Activated CD4-positive, alpha-beta T cell treated with anti-CD3 and anti-CD28 coated beads, Interleukin-2, amount 50 U/mL, for 48 hours (primary cell): ENCODE results near the gene ATXN2L.
"Not testable (repeated sequence)": the region's sequence is repeated elsewhere in the genome, so short reads cannot be mapped to it uniquely, and the experiment has no call there.

Source experiments
- DNase-seq, 2 experiments: peaks; one replicate each; pipeline ENCODE4 v3.0.0-alpha.2; 2020

The ATXN2L gene

GRCh38 chr16:28837672-28838557, 15.1 kb downstream of the ATXN2L start:
- no peak for DNase-seq

DNA sequence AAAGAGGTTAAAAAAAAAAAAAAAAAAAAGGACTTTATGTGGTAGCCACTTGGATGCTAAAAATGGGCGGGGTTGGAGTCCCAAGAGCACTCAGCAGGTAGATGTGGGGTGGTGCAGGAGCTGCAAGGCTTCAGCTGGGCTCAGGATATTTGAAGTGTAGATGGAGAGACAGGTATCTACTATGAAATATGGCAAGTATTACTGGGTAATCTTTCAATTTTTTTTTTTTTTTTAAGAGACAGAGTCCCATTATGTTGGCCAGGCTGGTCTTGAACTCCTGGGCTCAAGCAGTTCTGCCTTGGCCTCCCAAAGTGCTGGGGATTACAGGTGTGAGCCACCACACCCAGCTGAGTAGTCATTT, 15.7 kb downstream of the ATXN2L start:
- no peak for DNase-seq

DNA sequence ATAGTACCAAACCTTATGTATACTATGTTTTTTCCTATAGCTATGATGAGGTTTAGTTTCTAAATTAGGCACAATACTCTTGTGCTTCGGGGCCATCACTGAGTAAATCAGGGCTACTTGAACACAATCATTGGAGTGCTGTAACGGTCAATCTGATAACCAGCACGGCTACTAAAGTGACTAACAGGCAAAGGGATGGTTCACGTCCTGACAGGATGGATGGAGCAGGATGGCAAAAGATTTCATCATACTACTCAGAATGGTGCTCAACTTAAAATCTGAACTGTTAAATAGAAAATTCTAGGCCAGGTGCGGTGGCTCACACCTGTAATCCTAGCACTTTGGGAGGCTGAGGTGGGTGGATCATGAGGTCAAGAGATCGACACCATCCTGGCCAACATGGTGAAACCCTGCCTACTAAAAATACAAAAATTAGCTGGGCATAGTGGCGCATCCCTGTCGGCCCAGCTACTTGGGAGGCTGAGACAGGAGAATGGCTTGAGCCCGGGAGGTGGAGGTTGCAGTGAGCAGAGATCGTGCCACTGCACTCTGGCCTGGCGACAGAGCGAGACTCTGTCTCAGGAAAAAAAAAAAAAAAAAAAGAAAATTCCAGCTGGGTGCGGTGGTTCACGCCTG, 16.3 kb downstream of the ATXN2L start:
- no peak for DNase-seq

DNA sequence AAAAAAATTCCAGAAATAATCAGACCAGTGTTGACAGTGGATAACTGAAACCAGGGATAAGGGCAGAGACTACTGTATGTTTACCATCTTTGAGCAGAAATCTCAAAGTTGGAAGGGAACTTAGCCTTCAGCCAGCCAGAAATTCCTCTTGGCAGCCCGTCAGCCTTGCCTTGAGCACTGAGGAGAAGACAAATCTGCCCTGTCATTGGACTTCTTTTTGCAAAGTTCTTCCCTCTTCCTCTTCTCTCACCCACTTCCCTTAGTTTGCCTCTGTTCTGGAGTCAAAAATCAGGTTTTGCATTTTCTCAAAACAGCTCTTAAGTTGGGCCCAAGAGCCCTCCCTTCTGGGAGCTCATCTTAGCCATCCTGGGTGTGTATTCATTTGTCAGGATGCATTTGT, 17.1 kb downstream of the ATXN2L start:
- DNase-seq: no peak

DNA sequence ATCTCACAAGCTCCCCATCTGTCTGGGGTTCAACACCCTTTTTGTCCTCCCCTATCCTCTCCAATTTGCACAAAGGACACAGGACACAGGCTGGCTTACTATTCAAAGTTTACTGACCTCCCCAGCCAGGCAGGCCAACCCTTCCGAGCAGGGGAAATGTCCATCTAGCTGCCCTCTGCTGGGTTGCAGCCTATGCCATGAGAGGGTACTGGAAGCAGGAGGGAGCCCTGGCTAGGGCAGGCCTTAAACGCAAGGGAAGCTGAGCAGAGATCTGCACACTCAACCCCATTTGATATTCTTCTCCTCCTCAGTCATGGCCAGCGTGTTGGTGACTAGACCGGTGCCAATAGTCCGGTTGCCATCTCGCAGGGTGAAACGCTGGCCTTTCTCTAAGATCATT, 19.9 kb downstream of the ATXN2L start:
- no peak for DNase-seq

- no peak for DNase-seq
Measured at GRCh38 chr16:28843766-28844165, 21.0 kb downstream of the ATXN2L start.

DNA sequence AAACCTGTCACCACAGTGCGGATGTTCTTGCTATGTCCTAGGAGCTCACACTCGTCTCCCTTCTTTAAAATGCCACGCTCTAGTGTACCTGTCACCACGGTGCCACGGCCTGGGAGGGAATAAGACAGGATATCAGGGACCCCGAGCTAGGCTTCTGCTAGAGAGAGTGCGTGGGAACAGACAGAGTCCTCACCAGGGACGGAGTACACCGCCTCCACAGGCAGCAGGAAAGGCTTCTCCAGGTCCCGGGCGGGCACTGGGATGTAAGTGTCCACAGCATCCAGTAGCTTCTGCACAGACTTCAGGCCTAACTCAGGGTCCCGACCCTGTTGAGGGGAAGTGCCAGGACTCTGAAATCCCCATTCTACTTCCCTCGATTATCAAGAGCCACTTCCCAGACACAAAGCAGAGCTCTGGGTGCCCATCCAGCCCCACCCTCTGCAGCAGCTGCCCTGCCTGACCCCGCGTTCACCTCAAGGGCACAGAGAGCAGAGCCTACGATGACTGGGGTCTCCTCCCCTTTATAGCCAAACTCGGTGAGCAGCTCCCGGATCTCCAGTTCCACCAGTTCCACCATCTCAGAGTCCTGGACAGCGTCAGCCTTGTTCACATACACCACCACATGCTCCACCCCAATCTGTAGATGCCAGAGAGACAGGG, 21.6 kb downstream of the ATXN2L start:
- DNase-seq: no peak

GRCh38 chr16:28845293-28845692, 22.5 kb downstream of the ATXN2L start:
- peak; percentile 31 to 51 for DNase-seq

- no peak for DNase-seq
Measured at GRCh38 chr16:28845761-28846079, 22.9 kb downstream of the ATXN2L start.

GRCh38 chr16:28846080-28846932, 23.5 kb downstream of the ATXN2L start, which contains the start of gene TUFM:
Gene TUFM (minus strand): TSS chr16:28846348. CDS start chr16:28846269, 79 bp downstream.
- peak; percentile 97 to 98 for DNase-seq

DNA sequence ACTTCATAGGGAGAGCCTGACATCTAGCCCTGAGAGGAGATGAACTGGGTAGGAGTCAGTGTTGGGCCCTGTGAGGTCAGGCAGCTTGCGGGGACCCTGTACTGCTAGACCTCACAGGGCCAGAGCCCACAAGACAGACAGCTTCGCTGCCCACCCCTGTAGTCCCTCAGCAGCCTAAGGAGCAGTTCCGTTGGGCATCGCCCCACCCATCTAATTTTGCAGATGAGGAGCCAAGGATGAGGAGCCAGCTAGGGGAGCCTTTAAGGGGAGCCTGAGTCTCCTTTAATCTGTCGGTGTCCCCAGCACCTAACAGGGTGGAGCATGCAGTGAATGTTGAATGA, 24.1 kb downstream of the ATXN2L start:
- peak in 1 of 2 experiments; percentile 27 for DNase-seq

- DNase-seq: no peak
Measured at GRCh38 chr16:28858421-28858820, 35.6 kb downstream of the ATXN2L start.

DNA sequence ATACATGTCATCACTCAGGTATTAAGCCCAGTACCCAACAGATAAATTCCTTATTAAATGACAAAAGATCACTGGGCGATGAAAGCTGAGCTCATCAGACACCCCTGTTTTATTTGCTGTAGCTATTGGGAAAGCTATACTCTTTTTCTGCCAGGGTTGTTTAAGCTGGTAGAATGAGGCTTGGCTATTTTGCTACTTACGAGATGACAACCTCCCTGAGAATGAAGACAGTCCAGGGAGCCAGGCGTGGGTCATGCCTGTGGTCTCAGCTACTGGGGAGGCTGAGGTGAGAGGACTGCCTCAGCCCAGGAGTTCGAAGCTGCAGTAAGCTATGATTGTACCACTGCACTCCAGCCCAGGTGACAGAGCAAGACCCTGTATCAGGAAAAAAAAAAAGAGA, 36.5 kb downstream of the ATXN2L start:
- no peak for DNase-seq

- no peak for DNase-seq
Measured at GRCh38 chr16:28863929-28864793, 41.4 kb downstream of the ATXN2L start.

- DNase-seq: no peak
Measured at GRCh38 chr16:28865001-28865688, 42.3 kb downstream of the ATXN2L start.

DNA sequence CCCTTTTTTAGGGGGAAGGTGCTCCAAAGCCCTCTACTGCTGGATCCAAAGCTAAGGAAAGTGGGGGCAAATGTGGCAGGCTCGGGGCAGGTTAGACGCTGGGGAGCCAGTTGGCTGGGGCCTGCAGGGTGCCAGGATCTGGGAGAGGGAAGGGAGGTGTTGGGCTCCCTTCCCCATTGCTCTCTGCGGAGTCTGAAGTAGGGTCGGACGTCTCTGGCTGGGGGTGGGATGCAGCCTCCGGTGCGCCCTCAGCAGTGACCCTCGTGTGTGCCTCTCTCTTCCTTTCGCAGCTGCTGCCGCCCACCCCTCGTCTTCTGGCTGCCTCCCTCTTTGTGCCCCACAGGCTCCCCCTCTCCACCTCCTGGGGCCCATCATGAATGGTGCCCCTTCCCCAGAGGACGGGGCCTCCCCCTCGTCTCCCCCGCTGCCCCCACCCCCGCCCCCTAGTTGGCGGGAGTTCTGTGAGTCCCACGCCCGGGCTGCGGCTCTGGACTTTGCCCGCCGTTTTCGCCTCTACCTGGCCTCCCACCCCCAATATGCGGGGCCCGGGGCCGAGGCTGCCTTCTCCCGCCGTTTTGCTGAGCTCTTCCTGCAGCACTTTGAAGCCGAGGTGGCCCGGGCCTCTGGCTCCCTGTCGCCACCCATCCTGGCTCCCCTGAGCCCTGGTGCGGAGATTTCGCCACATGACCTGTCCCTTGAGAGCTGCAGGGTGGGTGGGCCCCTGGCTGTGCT, 43.1 kb downstream of the ATXN2L start:
- no peak for DNase-seq

- DNase-seq: no peak
Measured at GRCh38 chr16:28866454-28866804, 43.6 kb downstream of the ATXN2L start.

DNA sequence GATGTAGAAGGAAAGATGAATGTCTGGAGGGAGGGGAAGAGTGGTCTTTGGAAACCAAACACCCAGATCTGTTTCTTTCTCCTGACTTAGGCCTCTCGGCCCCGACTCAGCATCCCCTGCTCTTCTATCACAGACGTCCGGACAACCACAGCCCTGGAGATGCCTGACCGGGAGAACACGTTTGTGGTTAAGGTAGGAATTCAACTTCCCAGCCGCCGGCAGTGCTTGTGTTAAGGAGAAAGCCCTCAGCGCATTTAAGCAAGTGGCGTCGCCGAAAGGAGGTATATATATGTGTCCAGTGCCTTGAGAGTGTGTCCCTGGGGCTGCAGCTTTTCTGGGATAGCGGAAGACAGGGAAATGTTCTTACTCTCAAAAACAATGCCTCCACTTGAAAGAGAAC, 44.4 kb downstream of the ATXN2L start:
- no peak for DNase-seq

DNA sequence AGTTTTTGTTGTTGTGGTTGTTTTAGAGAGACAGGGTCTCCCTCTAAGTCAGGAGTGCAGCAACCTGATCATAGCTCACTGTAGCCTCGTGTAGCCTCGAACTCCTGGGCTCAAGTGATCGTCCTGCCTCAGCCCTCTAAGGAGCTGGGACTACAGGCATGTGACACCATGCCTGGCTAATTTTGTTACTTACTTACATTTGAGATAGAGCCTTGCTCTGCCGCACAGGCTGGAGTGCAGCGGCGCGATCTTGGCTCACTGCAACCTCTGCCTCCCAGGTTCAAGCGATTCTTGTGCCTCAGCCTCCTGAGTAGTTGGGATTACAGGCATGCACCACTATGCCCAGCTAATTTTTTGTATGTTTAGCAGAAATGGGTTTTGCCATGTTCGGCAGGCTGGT, 44.8 kb downstream of the ATXN2L start:
- DNase-seq: not testable (repeated sequence)

GRCh38 chr16:28869201-28869600, 46.4 kb downstream of the ATXN2L start:
- DNase-seq: no peak

DNA sequence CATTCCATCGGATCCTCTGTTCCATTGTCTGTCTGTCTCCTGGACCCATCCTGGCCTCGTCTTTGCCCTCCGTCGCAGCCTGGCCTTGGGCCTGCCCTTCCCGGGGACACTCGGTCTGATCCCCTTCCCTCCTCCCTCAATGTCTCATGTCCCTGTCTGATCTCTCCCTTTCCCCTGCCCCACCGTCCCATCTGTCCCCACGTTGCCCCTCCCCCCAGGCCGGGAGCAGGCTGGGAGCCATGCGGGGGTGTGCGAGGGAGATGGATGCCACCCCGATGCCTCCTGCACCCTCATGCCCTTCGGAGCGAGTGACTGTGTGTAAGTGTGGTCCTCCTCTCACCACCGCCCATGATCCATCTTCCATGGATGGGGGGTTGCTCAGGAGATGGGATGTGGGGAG, 50.2 kb downstream of the ATXN2L start:
- DNase-seq: no peak
